H1 (cell line): Measurements from ENCODE around the gene LEKR1. TPM values are rescaled to one million over a fixed set of nuclear protein-coding genes. Genes with fewer than 3 reads are reported as not detected.

Source experiments
- CTCF ChIA-PET: fragments of 300-600 bp; sonication (Branson Sonifier 250); formaldehyde crosslinking; loops from one replicate; lab custom pipeline; 2021; ENCODE audit not compliant: partially characterized antibody; lab: Charles Lee
- POLR2A ChIA-PET: fragments of 300-600 bp; sonication (Branson Sonifier 250); formaldehyde crosslinking; loops from one replicate; lab custom pipeline; 2021; ENCODE audit warnings: inconsistent platforms; ENCODE audit not compliant: partially characterized antibody; lab: Charles Lee
- DNase-seq, 2 experiments: peaks; one replicate each; pipeline versions ENCODE4 v3.0.0 to v3.0.0-alpha.2; 2010 to 2022; ENCODE audit warnings: low spot score in 2 of 2, low read depth in 1 of 2, mixed read lengths in 1 of 2
- FAIRE-seq: peaks from 2 replicates; lab custom pipeline; 2011; peaks lifted over from hg19 to GRCh38; lab: Jason Lieb, UNC
- H2AFZ ChIP-seq: 2 replicates; pipeline ENCODE4 v1.8.1; 2012; ENCODE audit warnings: low read length, inconsistent platforms
- H2AK5ac ChIP-seq: 2 replicates; pipeline ENCODE4 v1.6.1; 2013; ENCODE audit warnings: low read depth, low read length
- H2BK120ac ChIP-seq: replicated peaks from 2 replicates; pipeline ENCODE3; 2013; ENCODE audit warnings: low read depth, low read length, inconsistent platforms
- H2BK12ac ChIP-seq: 2 replicates; pipeline ENCODE4 v1.6.1; 2013; ENCODE audit warnings: low read depth, low read length
- H2BK15ac ChIP-seq: 2 replicates; pipeline ENCODE4 v1.6.1; 2013; ENCODE audit warnings: low read length
- H2BK20ac ChIP-seq: 2 replicates; pipeline ENCODE4 v1.6.1; 2013; ENCODE audit warnings: low read length
- H2BK5ac ChIP-seq: 2 replicates; pipeline ENCODE4 v1.6.1; 2013; ENCODE audit warnings: low read depth, low read length
- H3K14ac ChIP-seq: 2 replicates; pipeline ENCODE4 v1.6.1; 2013; ENCODE audit warnings: inconsistent platforms; ENCODE audit not compliant: insufficient read length
- H3K18ac ChIP-seq: 2 replicates; pipeline ENCODE4 v1.6.1; 2013; ENCODE audit warnings: low read length; ENCODE audit errors: extremely low read depth
- H3K23ac ChIP-seq: 2 replicates; pipeline ENCODE4 v1.6.1; 2013; ENCODE audit warnings: inconsistent platforms; ENCODE audit not compliant: insufficient read length
- H3K23me2 ChIP-seq: 2 replicates; pipeline ENCODE4 v1.6.1; 2013; ENCODE audit warnings: low read depth, low read length
- H3K27ac ChIP-seq: 2 replicates; pipeline ENCODE4 v1.6.1; 2011; ENCODE audit warnings: low read depth, low read length, inconsistent platforms
- H3K27me3 ChIP-seq, 4 experiments: replicated peaks in 1 of 4; 1 replicate in 1 of 4; 2 replicates in 3 of 4; pipeline versions ENCODE4 v1.6.1 to v1.8.1; 2011 to 2013; ENCODE audit warnings: low read length in 3 of 4, mild to moderate bottlenecking in 3 of 4, inconsistent platforms in 2 of 4, mixed read lengths in 2 of 4, moderate library complexity in 1 of 4; ENCODE audit not compliant: control insufficient read depth in 3 of 4, insufficient read depth in 3 of 4; ENCODE audit errors: extremely low read depth in 1 of 4
- H3K36me3 ChIP-seq, 4 experiments: 2 replicates each; pipeline versions ENCODE4 v1.6.1 to v1.8.1; 2011 to 2013; ENCODE audit warnings: mild to moderate bottlenecking in 4 of 4, low read length in 3 of 4, moderate library complexity in 2 of 4, control low read depth in 1 of 4, inconsistent platforms in 1 of 4; ENCODE audit not compliant: insufficient read depth in 4 of 4, control insufficient read depth in 2 of 4
- H3K4ac ChIP-seq: replicated peaks from 2 replicates; pipeline ENCODE3; 2013; ENCODE audit warnings: low read length, low read depth, mixed read lengths, inconsistent platforms; ENCODE audit not compliant: insufficient read length
- H3K4me1 ChIP-seq, 4 experiments: replicated peaks in 1 of 4; 1 replicate in 1 of 4; 2 replicates in 3 of 4; pipeline versions ENCODE4 v1.6.1 to v1.8.1; 2011 to 2013; ENCODE audit warnings: low read length in 3 of 4, inconsistent platforms in 2 of 4, mixed read lengths in 1 of 4; ENCODE audit not compliant: insufficient read depth in 4 of 4, control insufficient read depth in 3 of 4
- H3K4me2 ChIP-seq, 2 experiments: 2 replicates each; pipeline versions ENCODE4 v1.6.1 to v1.8.1; 2011 to 2013; ENCODE audit warnings: low read depth in 2 of 2, low read length in 2 of 2, control low read depth in 1 of 2, inconsistent platforms in 1 of 2, mild to moderate bottlenecking in 1 of 2; ENCODE audit not compliant: insufficient read depth in 1 of 2
- H3K4me3 ChIP-seq, 4 experiments: fragments of 200-600, 300-600 bp in 1 of 4; sonication (generic), shearing (Covaris generic), sonication (Bioruptor Twin) in 1 of 4; 2 replicates each; pipeline versions ENCODE4 v1.5.1 to v1.8.1; 2011 to 2016; ENCODE audit warnings: low read length in 4 of 4, low read depth in 3 of 4, control low read depth in 2 of 4, inconsistent platforms in 2 of 4, mild to moderate bottlenecking in 2 of 4, mixed read lengths in 1 of 4, moderate library complexity in 1 of 4; ENCODE audit not compliant: insufficient read depth in 2 of 4; ENCODE audit errors: extremely low read depth in 1 of 4
- H3K56ac ChIP-seq: replicated peaks from 2 replicates; pipeline ENCODE3; 2013; ENCODE audit warnings: low read depth, mild to moderate bottlenecking, mixed read lengths, low read length, inconsistent platforms; ENCODE audit not compliant: insufficient read length
- H3K79me1 ChIP-seq: 2 replicates; pipeline ENCODE4 v1.6.1; 2013; ENCODE audit warnings: low read depth, low read length, control low read depth
- H3K79me2 ChIP-seq, 2 experiments: 2 replicates each; pipeline versions ENCODE4 v1.6.1 to v1.8.1; 2012 to 2013; ENCODE audit warnings: low read length in 2 of 2, mild to moderate bottlenecking in 2 of 2, inconsistent platforms in 1 of 2; ENCODE audit not compliant: insufficient read depth in 2 of 2, control insufficient read depth in 1 of 2
- H3K9ac ChIP-seq, 4 experiments: replicated peaks in 1 of 4; 1 replicate in 1 of 4; 2 replicates in 3 of 4; pipeline versions ENCODE4 v1.6.1 to v1.8.1; 2011 to 2013; ENCODE audit warnings: low read depth in 3 of 4, low read length in 3 of 4, control low read depth in 2 of 4, mild to moderate bottlenecking in 2 of 4, moderate library complexity in 2 of 4, inconsistent platforms in 1 of 4; ENCODE audit errors: extremely low read depth in 1 of 4
- H3K9me3 ChIP-seq, 2 experiments: 2 replicates each; pipeline versions ENCODE4 v1.6.1 to v1.8.1; 2012 to 2013; ENCODE audit warnings: mild to moderate bottlenecking in 2 of 2, moderate library complexity in 2 of 2, control low read depth in 1 of 2, inconsistent platforms in 1 of 2, low read depth in 1 of 2, low read length in 1 of 2, mixed read lengths in 1 of 2; ENCODE audit not compliant: insufficient read depth in 2 of 2
- H4K20me1 ChIP-seq, 2 experiments: replicated peaks in 1 of 2; 2 replicates each; pipeline versions ENCODE3 to v1.8.1; 2011 to 2013; ENCODE audit warnings: inconsistent platforms in 2 of 2, low read length in 2 of 2, mild to moderate bottlenecking in 1 of 2; ENCODE audit not compliant: insufficient read depth in 2 of 2, control insufficient read depth in 1 of 2
- H4K5ac ChIP-seq: 2 replicates; pipeline ENCODE4 v1.6.1; 2013; ENCODE audit warnings: low read length, low read depth, mixed read lengths, inconsistent platforms; ENCODE audit not compliant: insufficient read length
- H4K8ac ChIP-seq: 2 replicates; pipeline ENCODE4 v1.8.0; 2013; ENCODE audit warnings: mild to moderate bottlenecking, moderate library complexity, low read length, inconsistent platforms; ENCODE audit not compliant: insufficient read depth; ENCODE audit errors: extremely low read depth
- H4K91ac ChIP-seq: replicated peaks from 2 replicates; pipeline ENCODE3; 2013; ENCODE audit warnings: low read length, mixed read lengths, inconsistent platforms; ENCODE audit not compliant: insufficient read length
- CEBPB ChIP-seq: IDR thresholded peaks from 2 replicates; pipeline ENCODE4 v1.6.1; 2012; ENCODE audit warnings: low read depth, low read length
- NANOG ChIP-seq: IDR thresholded peaks from 2 replicates; pipeline ENCODE4 v1.6.1; 2011; ENCODE audit warnings: low read length, low read depth, mild to moderate bottlenecking, inconsistent platforms; ENCODE audit not compliant: insufficient read depth, poor library complexity, severe bottlenecking
- WGBS, 2 experiments: shearing (Covaris generic) in 1 of 2; methylation state at CpG; one replicate each; pipeline versions ENCODE4 v1.1.6 to v1.1.7; 2013 to 2015; ENCODE audit warnings: low lambda C conversion rate in 2 of 2, mixed read lengths in 2 of 2, inconsistent platforms in 1 of 2, low coverage in 1 of 2, missing lambda C conversion rate in 1 of 2; ENCODE audit not compliant: insufficient replicate concordance in 2 of 2, insufficient coverage in 1 of 2, insufficient read length in 1 of 2; ENCODE audit errors: extremely low coverage in 1 of 2, missing lambda C conversion rate in 1 of 2; 5-methylcytosine and 5-hydroxymethylcytosine counted together
- polyA plus RNA-seq, 7 experiments: library from polyadenylated mRNA; depleted of rRNA in 3 of 7; stranded (reverse) in 5 of 7; unstranded in 2 of 7; fragments of >200 nt in 5 of 7; fragments of 200-250 nt in 2 of 7; gene quantifications; 1 replicate in 5 of 7; 2 replicates in 1 of 7; 4 replicates in 1 of 7; pipeline versions ENCODE4 v1.2.1 to v1.2.3, GENCODE V29; 2011 to 2013; ENCODE audit warnings: missing spikeins in 2 of 7, mixed read lengths in 2 of 7
- total RNA-seq: library from RNA; stranded (reverse); fragmentation: NEBNext Ultra II Directional; extraction: Animal tissue kit (Norgen Biotek cat#: 25700); gene quantifications from 2 replicates; pipeline ENCODE4 v1.2.1, GENCODE V29; 2021

Gene LEKR1
- total and polyA plus RNA-seq, 2 of the 8 experiments (the other 6 are each of a cell fraction or from before 2014, with no cell fraction given): 0.08 TPM; not detected in 1

- no peak overlapping the region for H3K18ac ChIP-seq
- no peak overlapping the region for H3K9ac ChIP-seq
- no peak overlapping the region for H2BK20ac ChIP-seq
- 87% methylated on average over 1 of the region's 1 CpG; no CpG with 5 or more reads in 1 of the 2 experiments for WGBS, 2 experiments
- H4K8ac ChIP-seq: no peak overlapping the region
- no peaks in the 10 kb centered on the region for H3K23me2 ChIP-seq
- H3K4ac ChIP-seq: no peak overlapping the region
- FAIRE-seq: no peak
- H3K36me3 ChIP-seq: no peaks in the 10 kb centered on the region
- no peak overlapping the region for H2BK12ac ChIP-seq
- no peak overlapping the region for H2AK5ac ChIP-seq
- H2BK5ac ChIP-seq: no peak overlapping the region
- no peak overlapping the region for H3K27ac ChIP-seq
- H4K5ac ChIP-seq: no peak overlapping the region
- no peak overlapping the region for H3K23ac ChIP-seq
- H4K20me1 ChIP-seq: no peaks in the 10 kb centered on the region
- H3K79me2 ChIP-seq: no peaks in the 10 kb centered on the region
- H3K4me2 ChIP-seq: no peak overlapping the region
- no peak overlapping the region for H3K56ac ChIP-seq
- H2BK15ac ChIP-seq: no peak overlapping the region
- ChIA-PET CTCF (interaction anchor here (1.0 kb wide), 1 partner anchor 12 kb away, joined by 3 read pairs; no protein-coding TSS in a partner anchor), POLR2A (no interaction called here)
- no peaks in the 10 kb centered on the region; a peak in 1 of 7 replicates for H3K27me3 ChIP-seq
- no peak overlapping the region for H4K91ac ChIP-seq
- no peak overlapping the region for H3K4me3 ChIP-seq
- H2AFZ ChIP-seq: peak overlapping the region; percentile 21; the same call in 1 of the 2 replicates
- DNase-seq: no peak
- no peaks in the 10 kb centered on the region for H3K9me3 ChIP-seq
- no peak overlapping the region for H2BK120ac ChIP-seq
- H3K14ac ChIP-seq: no peak overlapping the region
- H3K4me1 ChIP-seq: no peaks in the 10 kb centered on the region
- TF ChIP-seq NANOG (no peak), CEBPB (peak; percentile 34; the same call in 1 of the 2 replicates)
- H3K79me1 ChIP-seq: no peaks in the 10 kb centered on the region
Observed at GRCh38 chr3:156939315-156939714, 113.2 kb downstream of the LEKR1 start.
